OCI-LY3 (cell line): ENCODE data around the gene MRPL3.

Experiments
- CTCF ChIP-seq: fragments of 200-600, 300-600 bp; sonication (generic); IDR thresholded peaks from 2 replicates; pipeline ENCODE4 v1.5.1; 2014; ENCODE audit warnings: antibody characterized with exemption, low read length, low read depth
- EZH2phosphoT487 ChIP-seq: fragments of 200-600 bp; shearing (Covaris generic); IDR thresholded peaks from 2 replicates; pipeline ENCODE4 v1.6.1; 2018; ENCODE audit warnings: antibody characterized with exemption, mixed run types, low read depth

DNA sequence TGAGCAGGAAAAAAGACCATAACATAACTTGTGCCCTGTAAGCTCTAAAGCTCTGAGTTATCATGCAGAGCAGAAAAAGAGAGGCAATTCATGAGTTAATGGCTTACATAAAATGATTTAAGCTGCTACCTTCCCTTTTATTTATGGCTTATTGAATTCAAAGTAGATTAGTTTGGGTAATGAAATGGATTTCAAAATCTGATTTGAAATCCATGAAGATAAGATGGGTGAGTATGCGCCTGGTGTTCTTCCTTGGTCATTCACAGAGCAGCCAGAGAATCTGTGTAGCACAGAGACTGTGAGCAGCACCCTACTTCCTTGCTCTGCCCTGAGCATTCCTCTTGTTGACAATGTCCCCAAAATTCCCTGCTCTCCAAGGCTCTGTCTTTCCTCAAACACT lies 36.2 kb upstream of the MRPL3 start:
- TF ChIP-seq CTCF (no peak), EZH2phosphoT487 (no peak)
